ENCODE measurements around the gene TMEM106B.
A peak's percentile ranks its signal among the peaks of the same experiment; 100 is the strongest.

The TMEM106B gene

GRCh38 chr7:12228024-12228423 is 16.9 kb downstream of the TMEM106B start:
- DNase-seq, result no peak

DNA sequence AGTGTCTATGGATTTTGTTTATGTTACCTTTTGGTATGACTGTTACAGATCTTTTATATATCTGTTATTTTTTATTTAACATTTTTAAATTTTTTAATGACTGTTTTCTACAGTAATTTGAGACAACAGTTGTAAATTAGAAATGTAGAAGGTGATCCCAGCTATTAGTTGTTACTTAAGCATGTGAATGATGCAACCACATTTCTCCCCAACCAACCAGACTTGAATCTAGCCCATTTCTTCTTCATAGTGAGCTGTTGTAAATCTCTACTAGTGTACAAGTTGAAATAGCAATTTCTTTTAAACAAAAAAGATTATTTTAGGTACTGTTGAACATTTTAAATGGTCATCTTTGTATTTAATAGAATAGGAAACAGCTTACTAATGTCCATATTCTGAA is 18.0 kb downstream of the TMEM106B start:
- no peak for DNase-seq

GRCh38 chr7:12231097-12231496 is 20.0 kb downstream of the TMEM106B start:
- no peak for DNase-seq

DNA sequence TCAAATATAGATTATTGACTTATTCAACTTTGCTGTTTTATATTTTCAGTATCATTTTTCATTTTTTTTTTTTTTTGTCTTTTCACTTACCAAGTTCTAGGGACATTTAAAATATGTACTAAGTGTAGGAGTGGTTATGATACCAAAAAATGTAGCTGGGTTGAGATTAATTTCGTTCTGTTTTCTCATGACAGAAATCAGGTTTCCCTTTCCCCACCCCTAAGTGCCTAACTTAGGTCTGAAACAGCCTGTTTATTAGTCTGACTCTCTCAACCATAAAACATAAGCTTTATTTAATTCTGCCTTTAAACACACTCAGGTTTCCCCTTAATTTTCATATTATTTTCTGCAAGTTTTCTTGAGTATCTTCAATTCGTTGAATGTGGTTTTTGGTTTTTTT is 22.1 kb downstream of the TMEM106B start:
- no peak for DNase-seq

DNA sequence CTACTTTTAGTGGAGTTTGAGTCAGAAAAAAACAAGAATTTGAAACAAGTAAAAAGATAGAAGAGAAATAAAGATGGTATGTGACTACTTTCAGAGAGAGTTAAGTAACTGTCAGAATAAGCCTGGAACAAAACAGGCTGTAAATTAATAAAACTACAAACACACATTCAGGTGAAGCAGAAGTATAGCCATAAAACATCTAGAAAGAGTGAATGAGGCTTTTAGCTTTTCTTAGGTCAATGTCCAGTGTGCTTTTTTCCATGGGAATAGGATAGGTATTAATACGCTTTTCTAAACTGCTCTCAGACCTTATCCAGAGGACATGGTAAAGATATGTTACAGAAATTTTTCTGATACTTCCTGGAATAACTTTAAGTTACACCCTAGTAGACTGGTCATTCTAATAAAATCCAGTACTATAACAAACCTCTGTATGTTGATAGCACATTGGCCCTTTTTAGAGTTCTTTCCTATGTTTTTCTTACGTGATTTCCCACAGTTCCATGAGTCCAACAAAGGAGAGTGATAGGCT is 23.3 kb downstream of the TMEM106B start:
- no peak for DNase-seq

DNA sequence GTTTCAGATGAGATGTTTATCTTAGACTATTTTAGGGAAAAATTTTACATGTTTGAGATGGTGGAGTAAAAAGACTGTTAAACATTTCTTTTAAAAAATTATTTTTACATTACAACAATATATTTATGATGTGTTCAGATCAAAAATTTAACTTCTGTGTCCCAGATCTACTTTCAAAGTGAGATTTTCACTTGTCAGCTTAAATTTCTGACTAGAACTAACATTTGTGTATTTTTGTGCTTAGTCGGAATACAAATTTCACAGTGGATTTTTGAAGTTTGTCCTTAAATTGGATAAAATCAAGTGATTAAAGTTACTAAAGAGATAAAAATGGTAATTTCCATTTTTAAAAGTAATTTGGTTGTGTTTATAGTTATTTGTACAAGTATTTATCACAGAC is 24.9 kb downstream of the TMEM106B start:
- no peak for DNase-seq

DNA sequence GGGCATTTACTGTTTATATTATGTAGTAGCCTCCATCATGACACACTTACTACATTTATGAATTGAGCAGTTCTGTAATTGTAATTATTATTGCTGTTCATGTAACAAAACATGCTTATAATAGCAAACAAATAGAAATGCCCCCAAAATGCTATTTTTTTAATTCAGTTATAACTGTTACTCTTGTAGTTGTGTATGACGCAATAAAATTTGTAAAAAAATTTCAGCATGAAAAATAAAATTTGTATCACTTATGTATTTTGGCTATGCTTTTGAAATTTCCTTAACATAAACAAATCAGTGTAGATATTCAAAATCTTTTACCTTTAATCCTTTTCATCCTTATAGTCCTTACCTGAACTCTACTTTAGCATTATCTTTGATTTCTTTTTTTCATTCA is 25.9 kb downstream of the TMEM106B start:
- DNase-seq, result no peak

DNA sequence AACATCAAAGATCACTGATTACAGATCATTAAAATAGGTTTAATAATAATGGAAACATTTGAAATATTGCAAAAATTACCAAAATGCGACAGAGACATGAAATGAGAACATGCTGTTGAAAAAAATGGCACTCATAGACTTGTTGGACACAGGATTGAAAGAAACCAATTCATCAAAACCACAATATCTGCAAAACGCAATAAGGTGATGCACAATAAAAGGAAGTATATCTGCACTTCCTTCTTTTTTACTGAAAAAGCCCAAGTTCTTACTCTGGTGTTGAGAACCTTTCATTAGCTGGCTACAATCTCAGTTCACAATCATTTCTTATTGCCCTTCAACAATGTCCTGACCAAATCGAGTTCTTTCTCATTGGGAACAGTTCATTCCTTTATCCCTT is 28.7 kb downstream of the TMEM106B start:
- no peak for DNase-seq

DNA sequence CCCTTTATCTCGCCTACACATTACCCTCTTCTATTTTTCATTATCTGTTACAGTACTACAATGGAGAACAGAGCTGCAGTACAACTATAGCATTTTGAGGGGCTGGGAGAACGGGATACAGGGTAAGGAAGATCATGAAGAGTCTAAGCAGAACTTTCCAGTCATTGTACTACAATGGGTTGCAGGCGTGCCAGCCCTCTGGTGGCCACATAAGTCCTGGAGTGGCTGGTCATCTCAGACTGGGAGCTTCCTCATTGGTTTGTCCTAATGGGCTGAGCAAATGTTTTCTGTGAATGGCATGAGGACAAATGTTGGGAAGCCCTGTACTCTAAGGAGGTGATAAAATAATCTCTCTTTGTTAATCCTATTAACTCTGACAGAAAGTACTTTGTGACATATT is 33.0 kb downstream of the TMEM106B start:
- DNase-seq, result no peak

DNA sequence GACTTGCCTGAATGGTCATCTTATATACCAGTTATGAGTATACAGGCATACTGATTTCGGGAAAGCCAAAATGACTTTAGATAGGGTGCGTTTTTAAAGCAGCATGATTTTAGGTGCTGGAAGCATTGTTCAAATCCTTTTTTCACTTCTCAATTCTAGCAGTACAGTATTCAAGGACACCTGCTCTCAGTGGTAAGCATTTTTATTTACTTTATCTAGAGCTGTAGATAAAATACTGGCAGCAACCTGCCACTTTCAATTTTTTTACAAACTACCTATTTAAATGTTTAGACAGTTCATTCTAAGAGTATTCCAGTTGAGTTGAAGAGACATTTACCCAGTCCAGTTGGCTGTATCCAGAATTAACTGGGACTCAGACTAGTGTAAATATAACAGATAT is 33.6 kb downstream of the TMEM106B start:
- no peak for DNase-seq

DNA sequence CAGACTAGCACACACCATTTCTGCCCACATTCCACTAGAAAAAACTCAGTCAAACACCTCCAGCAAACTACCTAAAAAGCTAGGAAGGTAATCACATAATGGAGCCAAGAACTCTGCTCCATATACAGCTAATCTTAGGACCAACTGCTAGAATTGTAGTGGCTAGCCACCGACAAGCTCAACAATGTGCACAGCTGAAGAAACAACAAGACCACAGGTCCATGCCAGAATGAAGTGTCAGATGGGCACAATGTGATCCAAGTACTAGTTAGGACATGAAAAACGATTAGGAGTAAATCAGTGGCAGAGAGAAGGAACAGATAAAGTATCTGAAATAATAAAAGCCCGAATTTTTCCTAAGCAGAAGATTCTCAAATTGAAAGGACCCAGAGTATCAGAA is 38.6 kb downstream of the TMEM106B start:
- DNase-seq, result no peak

DNA sequence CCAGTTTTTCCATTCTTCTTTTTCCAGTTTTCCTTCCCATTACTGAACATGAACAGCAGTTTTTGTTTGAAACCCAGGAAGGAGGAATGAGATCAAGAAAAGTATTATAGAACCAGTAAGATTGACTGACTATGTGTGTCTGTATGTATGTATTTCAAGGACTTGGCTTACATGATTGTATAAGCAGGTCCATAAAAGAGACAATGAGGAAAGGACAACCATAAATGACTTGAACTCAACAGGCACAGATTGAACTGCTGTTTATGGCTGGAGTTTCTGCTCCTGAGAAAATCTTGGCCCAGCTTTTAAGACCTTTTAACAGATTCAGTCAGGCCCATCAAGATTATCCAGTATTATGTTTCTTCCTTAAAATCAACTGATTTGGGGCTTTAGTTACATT is 39.1 kb downstream of the TMEM106B start:
- no peak for DNase-seq

- DNase-seq, result no peak
Observed at GRCh38 chr7:12256090-12256489, 45.0 kb downstream of the TMEM106B start.

GRCh38 chr7:12257582-12257981 is 46.5 kb downstream of the TMEM106B start:
- peak in 1 of 2 experiments; percentile 32 for DNase-seq

DNA sequence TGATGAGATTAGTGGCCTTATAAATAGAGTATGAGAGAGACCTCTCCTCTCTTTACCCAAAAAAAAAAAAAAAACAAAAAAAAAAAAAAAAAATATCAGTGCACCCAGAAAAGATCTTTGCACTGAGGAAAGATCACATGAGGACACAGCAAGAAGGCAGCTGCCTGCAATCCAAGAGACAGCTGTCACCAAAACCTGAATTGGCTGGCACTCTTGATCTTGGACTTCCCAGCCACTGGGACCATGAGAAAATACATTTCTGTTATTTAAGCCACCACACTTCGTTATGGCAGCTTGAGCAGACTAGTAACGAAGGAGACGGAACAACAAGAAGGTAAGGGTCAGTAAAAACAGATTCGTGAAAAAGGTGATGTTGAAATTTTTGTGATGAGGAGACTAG is 47.0 kb downstream of the TMEM106B start:
- DNase-seq, result no peak

DNA sequence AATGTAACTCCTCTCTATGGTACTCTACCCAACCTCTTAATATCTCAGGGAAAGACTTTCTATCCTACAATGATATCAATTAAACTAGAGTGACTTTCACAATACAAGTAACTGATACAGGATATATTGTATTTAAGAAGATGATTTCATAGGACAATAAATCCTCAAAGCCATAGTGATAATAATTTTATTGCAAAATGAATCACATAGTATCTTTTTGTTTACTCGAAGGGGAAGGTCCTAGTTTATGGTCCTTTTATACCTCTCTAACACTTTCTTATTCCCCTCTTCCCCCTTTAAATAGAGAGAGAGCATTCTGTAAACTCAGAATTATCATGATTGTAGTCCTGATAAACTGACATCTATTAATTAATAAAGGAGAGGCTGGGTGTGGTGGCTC is 56.4 kb downstream of the TMEM106B start:
- DNase-seq, result no peak

DNA sequence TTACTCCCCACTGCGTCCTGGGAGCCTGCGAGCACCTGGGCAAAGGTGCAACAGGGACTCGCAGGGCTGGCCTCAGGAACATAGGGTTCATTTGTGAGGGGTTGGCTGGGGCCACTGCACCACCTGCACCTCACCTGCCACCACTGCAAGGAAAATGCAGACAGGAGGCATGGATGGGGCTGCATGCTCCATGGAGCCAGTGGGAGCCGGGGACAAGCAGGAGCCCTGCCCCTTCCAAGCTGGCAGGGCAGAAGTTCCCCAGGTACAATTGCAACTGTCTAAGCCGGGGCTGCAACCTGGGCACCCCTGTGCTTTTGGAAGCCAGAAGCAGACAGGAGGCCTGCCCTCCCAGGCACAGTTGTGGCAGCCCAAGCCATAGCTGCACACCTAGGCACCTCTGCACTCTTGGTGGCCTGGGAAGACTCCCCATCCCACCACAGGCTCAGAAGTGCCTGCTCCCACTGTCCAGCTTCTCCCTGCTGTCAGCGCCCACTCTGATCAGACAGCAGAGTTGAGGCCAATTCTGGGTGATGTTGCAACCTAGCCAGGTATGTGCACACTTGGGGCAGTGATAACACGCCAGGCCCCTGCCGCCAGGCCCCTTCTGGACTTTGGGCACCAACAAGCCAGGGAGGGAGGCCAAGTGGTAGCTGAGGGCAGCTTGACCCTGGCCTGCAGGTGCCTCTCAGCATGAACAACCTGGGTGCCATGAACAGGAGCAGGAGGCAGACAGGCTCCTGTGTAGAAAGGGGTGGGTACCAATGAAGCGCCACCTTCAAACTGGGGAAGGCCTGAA is 58.2 kb downstream of the TMEM106B start:
- DNase-seq, result no peak

DNA sequence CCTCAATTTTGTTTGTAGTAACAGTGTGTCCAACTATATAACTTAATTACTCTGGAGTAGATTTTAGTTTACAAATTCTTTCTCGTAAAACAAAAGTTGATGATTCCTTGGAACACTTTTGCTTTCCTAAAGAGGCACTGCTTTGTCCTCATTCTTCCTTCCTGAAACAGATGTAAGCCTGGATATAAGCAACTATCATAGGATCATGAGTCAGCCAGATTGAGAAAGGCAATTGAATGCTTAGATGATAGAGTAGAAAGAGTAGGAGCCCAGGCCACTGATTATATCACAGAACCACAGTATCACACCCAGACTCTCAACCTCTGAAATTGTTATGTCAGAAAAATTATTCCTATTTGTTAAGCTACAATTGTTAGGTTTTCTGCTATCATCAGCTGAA is 69.9 kb downstream of the TMEM106B start:
- no peak for DNase-seq

- no peak for DNase-seq
Observed at GRCh38 chr7:12287901-12288300, 76.8 kb downstream of the TMEM106B start.

DNA sequence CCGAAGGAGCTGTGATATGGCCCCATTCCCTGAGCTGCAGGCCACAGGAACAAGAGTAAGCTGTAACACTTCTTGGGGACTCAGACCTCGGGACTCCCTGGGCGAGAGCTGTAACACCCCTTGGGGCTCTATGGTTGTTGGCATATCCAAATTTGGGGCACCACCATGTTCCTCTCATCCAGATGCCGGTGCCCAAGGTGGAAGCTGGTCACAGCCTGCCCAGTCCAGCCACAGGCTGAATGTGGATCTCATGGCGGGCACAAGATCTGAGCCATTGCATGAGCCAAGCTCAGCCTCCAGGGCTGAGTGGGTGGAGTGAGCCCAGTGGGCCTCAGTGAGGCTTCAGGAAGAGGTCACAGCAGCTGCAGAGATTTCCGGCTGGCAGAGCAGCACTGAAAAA is 78.9 kb downstream of the TMEM106B start:
- no peak for DNase-seq

DNA sequence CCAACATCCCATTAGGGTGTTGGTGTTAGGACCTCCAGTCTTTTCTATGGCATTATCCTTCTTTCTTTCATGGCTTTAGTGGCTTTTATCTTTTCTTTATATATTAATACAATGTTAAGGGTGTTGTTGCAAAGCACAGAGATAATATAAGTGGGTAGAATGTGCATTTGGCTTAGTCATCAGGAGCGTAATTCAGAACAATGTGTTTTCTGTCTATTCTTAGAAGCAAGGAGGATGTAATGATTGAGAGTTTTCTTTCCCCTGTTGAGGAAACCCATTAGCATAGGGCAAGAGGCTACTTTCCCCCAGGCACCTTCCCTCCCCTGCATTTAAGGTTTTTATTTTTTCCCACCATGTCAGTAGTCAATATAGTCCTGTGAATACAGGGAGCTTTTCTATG is 79.7 kb downstream of the TMEM106B start:
- DNase-seq, result no peak

DNA sequence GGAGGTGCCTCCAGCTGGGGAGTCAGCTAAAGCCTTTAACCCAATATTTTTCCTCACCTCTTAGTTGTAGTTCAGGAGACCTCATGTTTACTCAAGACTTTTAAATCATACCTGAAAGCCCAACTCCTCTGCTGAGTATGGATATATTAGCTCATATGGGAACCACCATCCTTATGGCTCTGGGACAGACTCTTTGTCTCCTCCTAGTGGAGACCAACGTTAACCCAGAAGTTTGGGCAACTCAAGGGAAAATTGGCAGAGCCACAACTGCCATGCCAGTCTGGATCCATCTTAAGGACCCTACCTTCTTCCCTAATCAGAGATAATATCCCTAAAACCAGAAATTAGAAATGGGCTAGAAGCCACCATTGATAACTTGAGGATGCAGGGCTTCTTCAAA is 80.8 kb downstream of the TMEM106B start:
- DNase-seq, result no peak

Data from stimulated activated CD4-positive, alpha-beta T cell treated with anti-CD3 and anti-CD28 coated beads, Interleukin-4, amount 100 ng/mL, for 4 hours (primary cell).